ENCODE results near the gene TCF20. TPM values are rescaled to one million over a fixed set of nuclear protein-coding genes. Genes with fewer than 3 reads are reported as not detected.

TCF20 gene
- total RNA-seq, 4 donors from 2014 or later: 14.4 to 51.7 (median 27.3) TPM

DNA sequence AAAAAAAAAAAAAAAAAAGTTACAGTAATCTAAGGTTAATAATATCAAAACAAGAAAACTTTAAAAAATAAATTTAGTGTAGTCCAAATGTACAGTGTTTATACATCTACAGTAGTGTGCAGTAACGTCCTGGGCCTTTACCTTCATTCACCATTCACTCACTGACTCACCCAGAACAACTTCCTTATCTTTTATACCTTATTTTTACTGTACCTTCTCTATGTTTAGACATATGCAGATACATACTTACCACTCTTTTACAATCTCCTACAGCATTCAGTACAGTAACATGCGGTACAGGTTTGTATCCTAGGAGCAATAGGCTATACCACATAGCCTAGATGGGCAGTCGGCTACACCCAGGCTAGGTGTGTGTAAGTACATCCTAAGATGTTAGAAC lies 38.5 kb downstream of the TCF20 start:
- no peaks in the 10 kb centered on the region for H3K36me3 ChIP-seq
- no peak overlapping the region for H3K4me3 ChIP-seq
- TF ChIP-seq, protein P1, sequence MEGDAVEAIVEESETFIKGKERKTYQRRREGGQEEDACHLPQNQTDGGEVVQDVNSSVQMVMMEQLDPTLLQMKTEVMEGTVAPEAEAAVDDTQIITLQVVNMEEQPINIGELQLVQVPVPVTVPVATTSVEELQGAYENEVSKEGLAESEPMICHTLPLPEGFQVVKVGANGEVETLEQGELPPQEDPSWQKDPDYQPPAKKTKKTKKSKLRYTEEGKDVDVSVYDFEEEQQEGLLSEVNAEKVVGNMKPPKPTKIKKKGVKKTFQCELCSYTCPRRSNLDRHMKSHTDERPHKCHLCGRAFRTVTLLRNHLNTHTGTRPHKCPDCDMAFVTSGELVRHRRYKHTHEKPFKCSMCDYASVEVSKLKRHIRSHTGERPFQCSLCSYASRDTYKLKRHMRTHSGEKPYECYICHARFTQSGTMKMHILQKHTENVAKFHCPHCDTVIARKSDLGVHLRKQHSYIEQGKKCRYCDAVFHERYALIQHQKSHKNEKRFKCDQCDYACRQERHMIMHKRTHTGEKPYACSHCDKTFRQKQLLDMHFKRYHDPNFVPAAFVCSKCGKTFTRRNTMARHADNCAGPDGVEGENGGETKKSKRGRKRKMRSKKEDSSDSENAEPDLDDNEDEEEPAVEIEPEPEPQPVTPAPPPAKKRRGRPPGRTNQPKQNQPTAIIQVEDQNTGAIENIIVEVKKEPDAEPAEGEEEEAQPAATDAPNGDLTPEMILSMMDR (IDR thresholded peaks at IDR 0.05): no peak
- no peak for TF ChIP-seq POLR2A (IDR thresholded peaks at IDR 0.05)
- intact Hi-C loops (cut with DNase I; ENCODE audit: low total_unique reads): no loop called here
- DNase-seq: no peak
- H3K4me1 ChIP-seq: peaks cover 3 to 8% of the 10 kb centered on the region in 2 donors
- H3K27me3 ChIP-seq: no peaks in the 10 kb centered on the region
- no peak overlapping the region for H3K27ac ChIP-seq
- H3K9me3 ChIP-seq: no peaks in the 10 kb centered on the region

DNA sequence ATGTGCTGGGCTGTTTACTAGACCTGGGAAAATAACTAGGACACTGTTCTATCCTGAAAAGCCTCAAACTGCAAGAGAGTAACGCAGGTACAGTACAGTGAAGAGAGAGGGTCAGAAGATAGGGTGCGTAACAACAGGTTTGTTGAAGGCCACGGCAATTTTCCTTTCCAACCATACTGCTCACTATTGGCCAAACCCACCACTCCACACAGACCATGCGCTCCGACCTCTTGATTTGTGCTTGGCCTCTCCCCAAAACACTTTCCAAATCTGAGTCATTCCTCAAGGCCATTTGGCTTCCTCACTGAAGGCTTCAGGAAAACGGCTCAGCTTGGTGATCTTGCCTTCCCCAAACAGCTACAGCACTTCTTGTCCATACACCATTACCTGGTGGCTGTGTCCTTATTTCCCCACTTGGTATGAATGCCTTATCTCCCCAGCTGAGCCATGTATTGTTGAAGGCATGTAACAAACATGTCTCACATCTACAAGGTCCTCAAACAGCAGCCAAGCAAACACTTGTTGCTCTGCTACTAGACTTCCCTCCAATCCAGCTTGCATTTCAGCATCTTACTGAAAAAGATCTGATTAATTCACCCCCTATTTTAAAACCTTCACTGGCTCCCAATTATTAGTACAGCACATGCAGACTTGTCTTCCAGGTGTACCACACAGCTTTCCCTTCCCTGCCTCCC lies 40.9 kb downstream of the TCF20 start:
- Histone ChIP-seq H3K4me1 (peaks cover 3 to 8% of the 10 kb centered on the region in 2 donors), H3K27ac (peak overlapping the region; percentile 4 to 9), H3K27me3 (no peaks in the 10 kb centered on the region), H3K36me3 (no peaks in the 10 kb centered on the region), H3K9me3 (no peaks in the 10 kb centered on the region), H3K4me3 (no peak overlapping the region)
- DNase-seq: peak; percentile 37 to 48
- intact Hi-C loops (cut with DNase I; ENCODE audit: low total_unique reads): no loop called here
- no peak for TF ChIP-seq POLR2A (IDR thresholded peaks at IDR 0.05)
- TF ChIP-seq, protein P1 (IDR thresholded peaks at IDR 0.05): no peak

- TF ChIP-seq, protein P1 (IDR thresholded peaks at IDR 0.05): no peak
- no peak for TF ChIP-seq POLR2A (IDR thresholded peaks at IDR 0.05)
- Histone ChIP-seq H3K4me1 (peaks cover 3 to 8% of the 10 kb centered on the region in 2 donors), H3K4me3 (no peak overlapping the region), H3K9me3 (no peaks in the 10 kb centered on the region), H3K27ac (peak overlapping the region; percentile 4 to 9), H3K27me3 (no peaks in the 10 kb centered on the region), H3K36me3 (no peaks in the 10 kb centered on the region)
- intact Hi-C loops (cut with DNase I; ENCODE audit: low total_unique reads): no loop called here
- no peak for DNase-seq
Observed at GRCh38 chr22:42228483-42228882, 42.0 kb downstream of the TCF20 start.

- no peak overlapping the region for H3K27ac ChIP-seq
- H3K27me3 ChIP-seq: no peaks in the 10 kb centered on the region
- no peaks in the 10 kb centered on the region for H3K36me3 ChIP-seq
- peaks cover 3 to 8% of the 10 kb centered on the region in 2 donors for H3K4me1 ChIP-seq
- DNase-seq: no peak
- no peak overlapping the region for H3K4me3 ChIP-seq
- H3K9me3 ChIP-seq: no peaks in the 10 kb centered on the region
- intact Hi-C loops (cut with DNase I; ENCODE audit: low total_unique reads): no loop called here
- no peak for TF ChIP-seq POLR2A (IDR thresholded peaks at IDR 0.05)
- TF ChIP-seq, protein P1 (IDR thresholded peaks at IDR 0.05): no peak
Observed at GRCh38 chr22:42227435-42227834, 43.0 kb downstream of the TCF20 start.

GRCh38 chr22:42225841-42226240 lies 44.6 kb downstream of the TCF20 start:
- Histone ChIP-seq H3K4me1 (peaks cover 3 to 8% of the 10 kb centered on the region in 2 donors), H3K9me3 (no peaks in the 10 kb centered on the region), H3K4me3 (no peak overlapping the region), H3K36me3 (no peaks in the 10 kb centered on the region), H3K27ac (no peak overlapping the region), H3K27me3 (no peaks in the 10 kb centered on the region)
- DNase-seq: no peak
- intact Hi-C loops (cut with DNase I; ENCODE audit: low total_unique reads): no loop called here
- TF ChIP-seq, protein P1 (IDR thresholded peaks at IDR 0.05): no peak
- no peak for TF ChIP-seq POLR2A (IDR thresholded peaks at IDR 0.05)

Data from uterus (tissue), 4 donors.